ENCODE measurements around the gene SUMO4.

SUMO4 gene

DNA sequence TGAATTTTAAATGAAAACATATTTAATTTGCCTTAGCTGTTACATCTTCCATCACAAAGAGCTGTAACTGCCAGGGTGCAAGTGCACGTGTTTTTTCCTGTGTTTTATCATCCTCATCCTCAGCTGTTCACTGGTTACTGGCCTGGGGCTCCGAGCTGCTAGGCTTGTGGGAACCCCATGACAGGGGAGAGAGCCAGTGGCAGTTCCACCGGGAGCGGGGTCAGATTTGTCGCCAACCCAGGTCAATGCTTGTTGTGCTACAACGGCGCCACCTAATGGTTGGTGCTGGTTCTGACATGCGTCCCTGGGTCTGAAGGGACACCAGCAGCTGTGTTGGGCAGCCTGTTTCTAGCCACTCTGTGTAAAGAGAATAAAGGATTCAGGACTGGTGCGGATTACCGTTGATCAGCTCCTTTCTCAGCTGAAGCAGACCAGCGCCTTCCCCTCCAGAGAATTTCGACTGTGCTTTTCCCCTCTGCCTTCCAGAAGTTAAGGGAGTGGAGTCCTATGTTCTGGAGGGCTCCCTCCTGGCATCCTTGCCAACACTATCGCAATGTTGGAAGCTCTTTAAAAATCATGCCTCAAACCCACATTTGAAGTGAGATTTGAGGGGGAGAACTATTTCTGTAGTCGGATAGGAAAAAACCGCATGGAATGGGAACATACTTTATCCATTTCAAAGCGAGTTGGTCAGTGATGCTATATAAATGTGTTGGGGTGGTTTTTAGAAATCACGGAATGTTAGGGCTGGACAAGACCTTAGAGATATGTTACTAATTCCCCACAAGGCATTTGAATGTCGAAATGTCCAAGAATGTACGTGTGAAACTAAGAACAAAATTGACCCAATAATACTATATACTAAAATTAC, 32.1 kb downstream of the SUMO4 start:
- POLR2A ChIA-PET, result interaction anchor here (0.6 kb wide), 1 partner anchor 94 kb away, joined by 3 read pairs; no protein-coding TSS in a partner anchor
- no peak for TF ChIP-seq BHLHE40 (IDR thresholded peaks at IDR 0.05; ENCODE audit: borderline replicate concordance)
- TF ChIP-seq SUZ12 (IDR thresholded peaks at IDR 0.05), result no peak
- no peak for TF ChIP-seq CTBP1 (IDR thresholded peaks at IDR 0.05; ENCODE audit: borderline replicate concordance)
- TF ChIP-seq ARNT (IDR thresholded peaks at IDR 0.05), result no peak
- TF ChIP-seq SP1 (IDR thresholded peaks at IDR 0.05), result no peak
- no peak for TF ChIP-seq FOXA1 (IDR thresholded peaks at IDR 0.05)
- TF ChIP-seq LEF1 (IDR thresholded peaks at IDR 0.05; ENCODE audit: borderline replicate concordance), result no peak
- TF ChIP-seq ELF4 (IDR thresholded peaks at IDR 0.05), result no peak
- no peak for TF ChIP-seq FOXK2 (IDR thresholded peaks at IDR 0.05)
- no peak for TF ChIP-seq NFRKB (IDR thresholded peaks at IDR 0.05)
- TF ChIP-seq ZNF384 (IDR thresholded peaks at IDR 0.05), result no peak
- TF ChIP-seq, protein P1, sequence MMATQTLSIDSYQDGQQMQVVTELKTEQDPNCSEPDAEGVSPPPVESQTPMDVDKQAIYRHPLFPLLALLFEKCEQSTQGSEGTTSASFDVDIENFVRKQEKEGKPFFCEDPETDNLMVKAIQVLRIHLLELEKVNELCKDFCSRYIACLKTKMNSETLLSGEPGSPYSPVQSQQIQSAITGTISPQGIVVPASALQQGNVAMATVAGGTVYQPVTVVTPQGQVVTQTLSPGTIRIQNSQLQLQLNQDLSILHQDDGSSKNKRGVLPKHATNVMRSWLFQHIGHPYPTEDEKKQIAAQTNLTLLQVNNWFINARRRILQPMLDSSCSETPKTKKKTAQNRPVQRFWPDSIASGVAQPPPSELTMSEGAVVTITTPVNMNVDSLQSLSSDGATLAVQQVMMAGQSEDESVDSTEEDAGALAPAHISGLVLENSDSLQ (IDR thresholded peaks at IDR 0.05), result no peak
- TF ChIP-seq L3MBTL2 (conservative IDR thresholded peaks at IDR 0.05), result no peak
- no peak for TF ChIP-seq TARDBP (IDR thresholded peaks at IDR 0.05)
- TF ChIP-seq FOXM1 (IDR thresholded peaks at IDR 0.05; ENCODE audit: borderline replicate concordance), result no peak
- no peak for TF ChIP-seq HDGF (IDR thresholded peaks at IDR 0.05; ENCODE audit: borderline replicate concordance)
- CTCF ChIA-PET, result interaction anchor here (0.6 to 2.1 kb wide), 33 partner anchors 9 to 1380 kb away, joined by 3 to 13 read pairs (median 5); no protein-coding TSS in a partner anchor
- DNase-seq (ENCODE audit: extremely low spot score), result peak; percentile 95

DNA sequence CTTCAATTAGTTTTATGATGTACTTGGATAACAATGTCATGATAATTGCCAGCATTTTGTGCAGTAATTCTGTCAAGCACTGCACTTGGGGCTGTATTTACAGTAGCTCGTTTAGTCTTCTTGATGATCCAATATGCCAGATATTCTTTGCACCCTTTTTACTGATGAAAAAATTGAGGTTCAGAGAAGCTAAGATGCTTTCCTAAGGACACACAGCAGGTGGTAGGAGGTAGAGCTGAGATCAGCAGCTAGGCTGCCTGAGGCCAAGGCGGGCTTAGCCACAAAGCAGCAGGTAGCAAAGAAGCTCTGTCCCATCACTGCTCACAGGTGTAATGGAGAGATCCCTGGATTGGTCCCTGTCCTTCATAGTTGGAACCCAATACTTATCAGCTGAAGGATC, 33.3 kb downstream of the SUMO4 start:
- ChIA-PET CTCF (interaction anchor here (1.4 kb wide), 1 partner anchor 405 kb away, joined by 4 read pairs; no protein-coding TSS in a partner anchor), POLR2A (no interaction called here)
- TF ChIP-seq HDGF (IDR thresholded peaks at IDR 0.05; ENCODE audit: borderline replicate concordance) (no peak), FOXA1 (IDR thresholded peaks at IDR 0.05) (no peak), NFRKB (IDR thresholded peaks at IDR 0.05) (no peak), L3MBTL2 (conservative IDR thresholded peaks at IDR 0.05) (no peak), ZNF384 (IDR thresholded peaks at IDR 0.05) (no peak), LEF1 (IDR thresholded peaks at IDR 0.05; ENCODE audit: borderline replicate concordance) (no peak), ARNT (IDR thresholded peaks at IDR 0.05) (no peak), CTBP1 (IDR thresholded peaks at IDR 0.05; ENCODE audit: borderline replicate concordance) (no peak), FOXM1 (IDR thresholded peaks at IDR 0.05; ENCODE audit: borderline replicate concordance) (no peak), ELF4 (IDR thresholded peaks at IDR 0.05) (no peak), SP1 (IDR thresholded peaks at IDR 0.05) (no peak), BHLHE40 (IDR thresholded peaks at IDR 0.05; ENCODE audit: borderline replicate concordance) (no peak), TARDBP (IDR thresholded peaks at IDR 0.05) (no peak), SUZ12 (IDR thresholded peaks at IDR 0.05) (no peak), FOXK2 (IDR thresholded peaks at IDR 0.05) (no peak)
- TF ChIP-seq, protein P1 (IDR thresholded peaks at IDR 0.05), result no peak
- no peak for DNase-seq (ENCODE audit: extremely low spot score)

DNA sequence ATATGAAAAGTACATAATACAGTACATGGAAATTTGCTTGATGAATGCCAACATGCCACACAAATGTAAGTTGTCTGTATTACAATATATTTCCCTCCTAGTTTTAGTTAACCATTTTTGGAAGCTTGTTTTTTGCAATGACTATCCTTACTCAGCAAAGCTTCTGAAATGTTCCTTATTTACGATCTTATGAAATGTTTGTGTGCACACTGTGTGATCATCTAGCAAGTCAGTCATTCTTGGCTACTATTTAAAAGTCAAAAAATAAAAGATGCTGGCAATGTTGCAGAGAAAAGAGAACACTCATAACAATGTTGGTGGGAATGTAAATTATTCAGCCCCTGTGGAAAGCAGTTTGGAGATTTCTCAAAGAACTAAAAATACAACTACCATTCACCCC, 33.8 kb downstream of the SUMO4 start:
- ChIA-PET POLR2A (no interaction called here), CTCF (interaction anchor here (1.4 kb wide), 1 partner anchor 405 kb away, joined by 4 read pairs; no protein-coding TSS in a partner anchor)
- no peak for TF ChIP-seq SP1 (IDR thresholded peaks at IDR 0.05)
- TF ChIP-seq FOXM1 (IDR thresholded peaks at IDR 0.05; ENCODE audit: borderline replicate concordance), result no peak
- TF ChIP-seq LEF1 (IDR thresholded peaks at IDR 0.05; ENCODE audit: borderline replicate concordance), result no peak
- no peak for DNase-seq (ENCODE audit: extremely low spot score)

DNA sequence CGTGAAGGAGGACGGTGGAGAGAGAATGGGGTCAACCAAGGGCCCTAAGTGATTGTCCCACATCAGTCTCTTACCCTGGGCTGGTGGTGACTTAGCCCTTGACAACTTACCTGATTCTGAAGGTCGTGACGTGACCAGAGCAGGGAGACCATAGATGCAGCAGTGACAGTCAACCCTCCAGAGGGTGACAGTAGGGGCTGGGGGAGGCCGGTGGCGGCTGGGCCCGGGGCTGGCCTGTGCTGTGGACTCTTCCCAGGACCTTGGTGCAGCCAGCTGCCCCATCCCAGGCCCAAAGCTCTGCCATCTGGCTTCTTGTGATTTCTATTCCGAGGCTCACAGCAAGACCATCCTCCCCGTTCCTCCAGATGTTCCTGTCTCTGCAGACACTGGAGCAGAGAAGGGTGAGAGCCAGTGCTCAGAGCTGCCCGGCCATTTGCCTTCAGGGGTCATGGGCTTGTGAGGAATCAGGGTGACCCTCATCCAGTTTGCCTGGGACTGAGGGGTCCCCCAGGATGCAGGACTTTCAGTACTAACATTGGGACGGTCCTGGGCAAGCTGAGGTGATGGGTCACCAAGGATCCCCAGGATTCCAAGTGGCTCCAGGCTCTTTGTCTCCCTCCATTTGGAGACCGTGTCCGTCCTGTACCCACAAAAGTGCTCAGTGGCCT, 36.0 kb downstream of the SUMO4 start:
- TF ChIP-seq NFRKB (IDR thresholded peaks at IDR 0.05) (no peak), CTBP1 (IDR thresholded peaks at IDR 0.05; ENCODE audit: borderline replicate concordance) (no peak), ELF4 (IDR thresholded peaks at IDR 0.05) (no peak), ARNT (IDR thresholded peaks at IDR 0.05) (no peak), FOXK2 (IDR thresholded peaks at IDR 0.05) (no peak), SUZ12 (IDR thresholded peaks at IDR 0.05) (no peak), BHLHE40 (IDR thresholded peaks at IDR 0.05; ENCODE audit: borderline replicate concordance) (no peak), TARDBP (IDR thresholded peaks at IDR 0.05) (no peak), L3MBTL2 (conservative IDR thresholded peaks at IDR 0.05) (no peak), LEF1 (IDR thresholded peaks at IDR 0.05; ENCODE audit: borderline replicate concordance) (no peak), HDGF (IDR thresholded peaks at IDR 0.05; ENCODE audit: borderline replicate concordance) (no peak), FOXA1 (IDR thresholded peaks at IDR 0.05) (no peak), FOXM1 (IDR thresholded peaks at IDR 0.05; ENCODE audit: borderline replicate concordance) (no peak), ZNF384 (IDR thresholded peaks at IDR 0.05) (no peak), SP1 (IDR thresholded peaks at IDR 0.05) (no peak)
- TF ChIP-seq, protein P1 (IDR thresholded peaks at IDR 0.05), result no peak
- ChIA-PET POLR2A (no interaction called here), CTCF (interaction anchor here (0.6 kb wide), 1 partner anchor 11 kb away, joined by 3 read pairs; no protein-coding TSS in a partner anchor)
- DNase-seq (ENCODE audit: extremely low spot score), result no peak

DNA sequence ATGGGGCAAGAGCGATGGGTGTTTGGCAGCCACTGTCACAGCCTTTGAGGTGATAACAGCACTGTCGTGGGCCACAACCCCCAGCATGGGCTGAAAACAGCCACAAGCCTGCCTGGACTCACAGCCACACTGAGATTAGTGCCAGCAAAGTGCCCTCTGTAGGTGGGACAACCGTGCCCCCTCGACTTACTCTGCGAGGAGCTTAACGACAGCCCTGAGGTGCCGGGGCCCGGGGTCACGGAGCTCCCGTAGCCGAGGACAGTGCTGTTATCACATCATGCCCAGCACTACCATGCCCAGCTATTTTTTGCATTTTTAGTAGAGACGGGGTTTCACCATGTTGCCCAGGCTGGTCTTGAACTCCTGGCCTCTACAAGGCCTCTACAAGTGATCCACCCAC, 36.6 kb downstream of the SUMO4 start:
- ChIA-PET CTCF (interaction anchor here (0.6 kb wide), 1 partner anchor 10 kb away, joined by 3 read pairs; no protein-coding TSS in a partner anchor), POLR2A (no interaction called here)
- DNase-seq (ENCODE audit: extremely low spot score), result no peak
- no peak for TF ChIP-seq TARDBP (IDR thresholded peaks at IDR 0.05)
- TF ChIP-seq HDGF (IDR thresholded peaks at IDR 0.05; ENCODE audit: borderline replicate concordance), result no peak
- TF ChIP-seq L3MBTL2 (conservative IDR thresholded peaks at IDR 0.05), result no peak

Data from HEK293T (cell line).